Activated CD8-positive, alpha-beta memory T cell treated with anti-CD3 and anti-CD28 coated beads, Interleukin-2, amount 10 ng/mL, durations not matched to agents 7 days and 5 days (primary cell): ENCODE results near the gene PCED1B. TPM values are rescaled to one million over a fixed set of nuclear protein-coding genes. Genes with fewer than 3 reads are reported as not detected.

Source experiments
- ATAC-seq: fragments of 150-1000 bp; cut with Tn5 transposase; one replicate; pipeline ENCODE4 v1.10.0; 2021; ENCODE audit warnings: moderate library complexity
- CTCF ChIA-PET: fragments of 350-600 bp; sonication (Branson Sonifier 250); formaldehyde crosslinking; loops from one replicate; lab custom pipeline; 2021; ENCODE audit warnings: antibody characterized with exemption; lab: Charles Lee
- DNase-seq: peaks from one replicate; pipeline ENCODE4 v3.0.0-alpha.2; 2020
- H3K27ac Mint-ChIP-seq: one replicate; pipeline ENCODE4 v1.8.0; 2021; ENCODE audit warnings: mild to moderate bottlenecking, mixed read lengths
- H3K27me3 Mint-ChIP-seq: one replicate; pipeline ENCODE4 v1.8.0; 2021; ENCODE audit warnings: mixed read lengths
- H3K36me3 Mint-ChIP-seq: one replicate; pipeline ENCODE4 v1.8.0; 2021; ENCODE audit warnings: mild to moderate bottlenecking, mixed read lengths
- H3K4me1 Mint-ChIP-seq: one replicate; pipeline ENCODE4 v1.8.0; 2021; ENCODE audit warnings: mixed read lengths
- H3K4me3 Mint-ChIP-seq: one replicate; pipeline ENCODE4 v1.8.0; 2021; ENCODE audit warnings: mild to moderate bottlenecking, moderate library complexity, mixed read lengths
- H3K9me3 Mint-ChIP-seq: one replicate; pipeline ENCODE4 v1.8.0; 2022; ENCODE audit warnings: low read depth, mixed read lengths
- total RNA-seq, 2 experiments: library from RNA; stranded (reverse); gene quantifications; one replicate each; pipeline ENCODE4 v1.2.3, GENCODE V29; 2021

The PCED1B gene
- total RNA-seq, 2 experiments from 2014 or later, result 44.3 to 63.2 TPM

- Mint-ChIP-seq H3K27me3 (no peaks in the 10 kb centered on the region), H3K4me1 (peaks cover 33% of the 10 kb centered on the region), H3K36me3 (peaks cover 31% of the 10 kb centered on the region), H3K4me3 (no peak overlapping the region), H3K27ac (no peak overlapping the region), H3K9me3 (no peaks in the 10 kb centered on the region)
- DNase-seq, result no peak
- ATAC-seq, result no peak
- CTCF ChIA-PET, result interaction anchor here (0.7 to 1.2 kb wide), 5 partner anchors 9 to 208 kb away, joined by 3 to 6 read pairs (median 3); no protein-coding TSS in a partner anchor
These were observed 122.8 kb downstream of the PCED1B start for GRCh38 chr12:47202176-47202575.

DNA sequence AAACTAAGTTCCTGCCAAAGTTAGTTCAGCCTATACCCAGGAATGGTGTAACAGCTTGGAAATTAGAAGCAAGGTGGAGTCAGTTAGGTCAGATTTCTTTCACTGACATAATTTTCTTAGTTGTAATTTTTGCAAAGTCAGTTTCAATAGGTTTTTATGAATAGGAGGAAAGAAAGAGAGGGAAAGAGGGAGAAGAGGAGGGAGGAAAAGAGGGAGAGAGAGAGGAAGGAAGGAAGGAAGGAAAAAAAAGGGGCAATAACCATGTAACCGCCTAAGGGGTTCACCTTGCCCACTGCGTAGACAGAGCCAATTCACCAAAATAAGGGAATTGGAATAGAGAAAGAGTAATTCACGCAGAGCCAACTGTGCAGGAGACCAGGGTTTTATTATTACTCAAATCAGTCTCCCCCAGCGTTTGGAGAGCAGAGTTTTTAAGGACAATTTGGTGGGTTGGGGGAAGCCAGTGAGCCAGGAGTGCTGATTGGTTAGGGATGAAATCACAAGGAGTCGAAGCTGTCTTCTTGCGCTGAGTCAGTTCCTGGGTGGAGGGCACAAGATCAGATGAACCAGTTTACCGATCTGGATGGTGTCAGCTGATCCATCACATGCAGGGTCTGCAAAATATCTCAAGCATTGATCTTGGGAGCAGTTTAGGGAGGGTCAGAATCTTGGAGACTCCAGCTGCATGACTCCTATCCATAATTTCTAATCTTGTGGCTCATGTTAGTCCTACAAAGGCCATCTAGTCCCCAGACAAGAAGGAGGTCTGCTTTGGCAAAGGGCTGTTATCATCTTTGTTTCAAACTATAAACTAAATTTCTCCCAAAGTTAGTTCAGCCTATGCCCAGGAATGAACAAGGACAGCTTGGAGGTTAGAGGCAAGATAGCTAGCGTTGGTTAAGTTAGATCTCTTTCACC is 126.4 kb downstream of the PCED1B start:
- H3K9me3 Mint-ChIP-seq, result no peaks in the 10 kb centered on the region
- peak overlapping the region; percentile 64 for H3K4me3 Mint-ChIP-seq
- peaks cover 62% of the 10 kb centered on the region for H3K4me1 Mint-ChIP-seq
- CTCF ChIA-PET, result interaction anchor here (1.0 to 2.9 kb wide), 4 partner anchors 10 to 192 kb away, joined by 3 to 25 read pairs (median 7); no protein-coding TSS in a partner anchor
- peak overlapping the region; percentile 92 for H3K27ac Mint-ChIP-seq
- no peaks in the 10 kb centered on the region for H3K27me3 Mint-ChIP-seq
- DNase-seq, result no peak
- ATAC-seq, result no peak
- H3K36me3 Mint-ChIP-seq, result peaks cover 40% of the 10 kb centered on the region

GRCh38 chr12:47206450-47207339 is 127.3 kb downstream of the PCED1B start:
- H3K36me3 Mint-ChIP-seq, result peaks cover 43% of the 10 kb centered on the region
- no peak for ATAC-seq

DNA sequence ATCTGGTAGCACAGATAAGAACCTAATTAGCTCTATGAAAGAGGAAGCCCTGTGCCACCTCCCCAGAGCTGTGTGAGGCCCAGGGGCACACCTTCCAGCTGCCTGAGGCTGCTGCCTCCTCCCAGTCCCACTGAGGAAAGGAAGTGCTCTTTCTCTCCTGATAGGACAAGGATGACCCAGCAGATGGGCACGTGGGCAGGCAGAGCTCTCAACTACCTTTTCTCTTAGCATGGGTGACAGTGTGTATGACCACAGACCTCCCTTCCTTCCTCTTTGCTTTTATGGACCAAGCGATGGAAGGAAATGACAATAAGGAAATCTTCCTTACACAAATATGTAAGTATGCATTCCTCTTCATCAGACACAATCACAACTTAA is 127.9 kb downstream of the PCED1B start:
- Mint-ChIP-seq H3K36me3 (peaks cover 46% of the 10 kb centered on the region), H3K27me3 (no peaks in the 10 kb centered on the region), H3K4me1 (peaks cover 67% of the 10 kb centered on the region), H3K27ac (peak overlapping the region; percentile 92), H3K4me3 (peak overlapping the region; percentile 64), H3K9me3 (no peaks in the 10 kb centered on the region)
- CTCF ChIA-PET, result interaction anchor here (0.9 to 2.9 kb wide), 15 partner anchors 9 to 200 kb away, joined by 3 to 29 read pairs (median 4); partner anchors contain the start of genes AMIGO2 and PCED1B
- DNase-seq (peak; percentile 79), ATAC-seq (peak; percentile 66)

More at GRCh38 chr12:47206450-47207339, 127.3 kb downstream of the PCED1B start:
- no peak for DNase-seq
- peaks cover 66% of the 10 kb centered on the region for H3K4me1 Mint-ChIP-seq
- no peaks in the 10 kb centered on the region for H3K9me3 Mint-ChIP-seq
- H3K4me3 Mint-ChIP-seq, result peak overlapping the region; percentile 64
- CTCF ChIA-PET, result interaction anchor here (0.7 to 2.9 kb wide), 14 partner anchors 10 to 201 kb away, joined by 3 to 29 read pairs (median 5); partner anchors contain the start of genes AMIGO2 and PCED1B
- H3K27me3 Mint-ChIP-seq, result no peaks in the 10 kb centered on the region
- peak overlapping the region; percentile 92 for H3K27ac Mint-ChIP-seq

DNA sequence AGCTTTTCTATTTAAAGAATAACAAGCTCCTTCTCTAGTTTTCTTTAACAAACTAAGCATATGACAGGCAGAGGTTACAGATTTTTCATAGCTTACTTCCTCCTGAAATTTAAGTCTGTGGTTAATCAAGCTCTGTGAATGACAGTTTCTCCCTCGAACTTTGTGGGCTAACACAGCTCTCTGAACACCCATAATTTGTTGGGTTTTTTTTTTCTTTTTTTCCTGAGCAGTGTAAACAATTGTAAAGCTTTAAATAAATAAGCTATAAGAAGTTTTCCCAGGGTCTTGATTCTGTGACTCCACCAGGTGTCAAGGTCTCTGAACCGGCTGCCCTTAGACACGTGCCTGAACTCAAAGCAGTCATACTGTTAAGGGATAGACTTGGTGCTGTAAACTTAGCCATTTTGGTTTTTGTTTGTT is 128.4 kb downstream of the PCED1B start:
- Mint-ChIP-seq H3K4me3 (peak overlapping the region; percentile 64), H3K27me3 (no peaks in the 10 kb centered on the region), H3K4me1 (peaks cover 70% of the 10 kb centered on the region), H3K9me3 (no peaks in the 10 kb centered on the region), H3K27ac (peak overlapping the region; percentile 92), H3K36me3 (peaks cover 48% of the 10 kb centered on the region)
- peak; percentile 34 for ATAC-seq
- no peak for DNase-seq
- CTCF ChIA-PET, result interaction anchor here (0.9 to 2.9 kb wide), 15 partner anchors 8 to 200 kb away, joined by 3 to 29 read pairs (median 5); partner anchors contain the start of genes AMIGO2 and PCED1B

DNA sequence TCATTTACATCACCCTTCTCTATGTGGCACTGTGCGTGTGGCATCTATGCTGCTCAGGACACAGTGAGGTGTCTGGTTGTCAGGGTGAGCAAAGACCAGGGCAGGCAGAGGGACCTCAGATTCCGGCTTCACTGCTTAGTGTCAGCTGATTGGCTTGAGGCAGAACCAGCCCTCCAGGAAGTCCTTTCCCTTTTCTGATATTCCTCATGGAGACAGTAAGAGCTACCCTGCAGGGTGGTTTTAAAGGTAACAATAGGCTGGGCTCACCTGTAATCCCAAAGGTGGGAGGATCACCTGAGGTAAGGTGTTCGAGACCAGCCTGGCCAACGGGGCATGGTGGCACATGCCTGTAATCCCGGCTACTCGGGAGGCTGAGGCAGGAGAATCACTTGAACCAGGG is 129.6 kb downstream of the PCED1B start:
- H3K27me3 Mint-ChIP-seq, result no peaks in the 10 kb centered on the region
- H3K4me3 Mint-ChIP-seq, result peak overlapping the region; percentile 64
- peak overlapping the region; percentile 92 for H3K27ac Mint-ChIP-seq
- peaks cover 50% of the 10 kb centered on the region for H3K36me3 Mint-ChIP-seq
- H3K9me3 Mint-ChIP-seq, result no peaks in the 10 kb centered on the region
- CTCF ChIA-PET, result interaction anchor here (2.8 to 2.9 kb wide), 2 partner anchors 15 to 188 kb away, joined by 12 to 25 read pairs; no protein-coding TSS in a partner anchor
- ATAC-seq (no peak), DNase-seq (no peak)
- peaks cover 79% of the 10 kb centered on the region for H3K4me1 Mint-ChIP-seq

DNA sequence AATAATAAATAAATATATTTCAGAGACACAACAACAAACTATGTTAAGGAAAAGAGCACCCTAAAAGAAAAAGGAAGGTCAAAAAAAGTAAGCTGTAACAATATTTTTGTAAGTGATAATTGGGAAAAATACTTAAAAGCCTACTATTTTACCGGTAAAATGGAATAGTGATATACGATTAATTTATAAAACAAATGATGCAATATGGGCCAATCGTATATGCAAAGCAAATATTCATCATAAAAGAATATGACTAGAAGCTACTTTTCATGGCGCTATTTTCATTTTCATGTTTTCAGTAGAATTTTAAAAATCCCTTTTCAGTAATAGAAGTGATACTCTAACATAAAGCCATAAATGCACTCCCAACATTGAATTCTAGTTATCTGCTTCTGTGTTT is 131.4 kb downstream of the PCED1B start:
- ATAC-seq (no peak), DNase-seq (no peak)
- CTCF ChIA-PET, result interaction anchor here (0.7 to 5.9 kb wide), 6 partner anchors 17 to 1066 kb away, joined by 3 to 32 read pairs (median 5); partner anchors contain the start of genes AMIGO2 and PCED1B
- Mint-ChIP-seq H3K27me3 (no peaks in the 10 kb centered on the region), H3K9me3 (no peaks in the 10 kb centered on the region), H3K4me3 (peak overlapping the region; percentile 87), H3K27ac (peak overlapping the region; percentile 97), H3K36me3 (peaks cover 39% of the 10 kb centered on the region), H3K4me1 (peaks cover 78% of the 10 kb centered on the region)

DNA sequence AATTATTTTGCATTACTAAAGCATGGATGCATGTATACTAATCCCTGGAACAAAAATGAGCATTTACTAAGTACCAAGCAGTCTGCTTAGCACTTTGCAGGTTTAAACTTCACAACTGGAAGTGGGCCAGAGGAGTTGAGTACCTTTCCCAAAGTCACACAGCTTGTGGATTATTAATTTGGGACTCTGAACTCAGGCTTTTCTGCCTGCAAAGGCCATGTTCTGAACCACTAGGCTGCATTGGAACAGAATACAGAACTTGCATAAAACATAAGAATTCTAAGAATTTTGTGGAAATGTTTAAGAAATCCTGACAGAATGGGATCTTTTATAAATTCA is 133.2 kb downstream of the PCED1B start:
- Mint-ChIP-seq H3K4me1 (peaks cover 63% of the 10 kb centered on the region), H3K27me3 (no peaks in the 10 kb centered on the region), H3K27ac (peak overlapping the region; percentile 97), H3K4me3 (peak overlapping the region; percentile 87), H3K9me3 (no peaks in the 10 kb centered on the region), H3K36me3 (peaks cover 37% of the 10 kb centered on the region)
- ATAC-seq, result no peak
- DNase-seq, result no peak
- CTCF ChIA-PET, result interaction anchor here (0.9 to 5.9 kb wide), 5 partner anchors 95 to 184 kb away, joined by 3 to 32 read pairs (median 3); partner anchors contain the start of genes AMIGO2 and PCED1B

- ATAC-seq (no peak), DNase-seq (no peak)
- H3K27me3 Mint-ChIP-seq, result no peaks in the 10 kb centered on the region
- peak overlapping the region; percentile 97 for H3K27ac Mint-ChIP-seq
- H3K36me3 Mint-ChIP-seq, result peaks cover 44% of the 10 kb centered on the region
- CTCF ChIA-PET, result interaction anchor here (1.0 to 5.9 kb wide), 3 partner anchors 64 to 183 kb away, joined by 3 to 32 read pairs (median 8); partner anchors contain the start of genes AMIGO2 and PCED1B
- no peaks in the 10 kb centered on the region for H3K9me3 Mint-ChIP-seq
- peak overlapping the region; percentile 87 for H3K4me3 Mint-ChIP-seq
- peaks cover 61% of the 10 kb centered on the region for H3K4me1 Mint-ChIP-seq
These were observed 134.0 kb downstream of the PCED1B start for GRCh38 chr12:47213396-47213795.

- peak overlapping the region; percentile 87 for H3K4me3 Mint-ChIP-seq
- H3K9me3 Mint-ChIP-seq, result no peaks in the 10 kb centered on the region
- ATAC-seq (no peak), DNase-seq (no peak)
- H3K27me3 Mint-ChIP-seq, result no peaks in the 10 kb centered on the region
- peaks cover 58% of the 10 kb centered on the region for H3K4me1 Mint-ChIP-seq
- CTCF ChIA-PET, result interaction anchor here (1.0 to 5.9 kb wide), 3 partner anchors 63 to 183 kb away, joined by 3 to 32 read pairs (median 8); partner anchors contain the start of genes AMIGO2 and PCED1B
- H3K36me3 Mint-ChIP-seq, result peaks cover 40% of the 10 kb centered on the region
- H3K27ac Mint-ChIP-seq, result peak overlapping the region; percentile 97
These were observed 134.7 kb downstream of the PCED1B start for GRCh38 chr12:47214001-47214619.

DNA sequence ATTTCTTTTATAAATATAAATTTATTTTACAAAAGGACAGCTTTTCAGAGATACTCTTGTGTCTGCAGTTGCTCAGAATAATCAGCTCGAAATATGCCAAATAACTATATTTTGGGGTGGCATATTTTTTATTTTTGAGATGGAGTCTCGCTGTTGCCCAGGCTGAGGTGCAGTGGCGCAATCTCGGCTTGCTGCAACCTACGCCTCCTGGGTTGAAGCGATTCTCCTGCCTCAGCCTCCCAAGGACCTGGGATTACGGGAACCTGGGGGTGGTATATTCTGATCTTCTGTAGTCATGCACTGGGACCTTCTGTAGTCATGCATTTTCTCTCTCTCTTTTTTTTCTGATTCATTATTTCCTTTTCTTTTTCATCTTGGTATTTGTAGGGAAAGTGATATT is 135.3 kb downstream of the PCED1B start:
- CTCF ChIA-PET, result interaction anchor here (1.0 to 5.9 kb wide), 4 partner anchors 21 to 182 kb away, joined by 3 to 32 read pairs (median 6); partner anchors contain the start of genes AMIGO2 and PCED1B
- ATAC-seq, result no peak
- Mint-ChIP-seq H3K9me3 (no peaks in the 10 kb centered on the region), H3K27me3 (no peaks in the 10 kb centered on the region), H3K27ac (peak overlapping the region; percentile 97), H3K4me1 (peaks cover 57% of the 10 kb centered on the region), H3K36me3 (peaks cover 39% of the 10 kb centered on the region), H3K4me3 (peak overlapping the region; percentile 87)
- no peak for DNase-seq

DNA sequence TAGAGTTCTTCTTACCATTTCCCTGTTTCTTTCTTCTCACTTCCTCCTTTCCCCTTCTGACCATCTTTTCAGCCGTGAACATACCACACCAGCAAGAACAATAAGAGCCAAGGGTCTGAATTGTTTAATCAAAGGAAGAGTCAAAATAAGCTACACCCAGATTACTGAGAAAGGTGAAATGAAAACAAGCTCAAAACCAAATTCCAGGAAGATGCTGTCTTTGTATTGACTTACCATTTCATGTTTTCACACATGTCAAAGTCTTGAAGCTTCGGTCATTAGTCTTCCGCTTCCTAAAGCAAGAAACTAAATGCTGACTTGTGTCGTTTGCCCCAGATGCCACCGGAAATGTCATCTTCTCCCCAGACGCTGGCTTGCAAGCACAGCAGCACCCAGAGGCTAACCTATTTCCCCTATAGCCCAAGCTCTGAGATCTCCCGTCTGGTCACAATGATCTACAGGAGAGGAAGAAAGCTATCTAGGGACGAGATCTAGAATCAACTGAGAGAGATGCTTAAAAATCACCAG is 136.8 kb downstream of the PCED1B start:
- peak; percentile 92 for DNase-seq
- ATAC-seq, result peak; percentile 60
- H3K4me3 Mint-ChIP-seq, result peak overlapping the region; percentile 87
- H3K27ac Mint-ChIP-seq, result peak overlapping the region; percentile 97
- CTCF ChIA-PET, result interaction anchor here (0.7 to 1.8 kb wide), 12 partner anchors 9 to 192 kb away, joined by 3 to 18 read pairs (median 4); partner anchors contain the start of genes AMIGO2 and PCED1B
- peaks cover 52% of the 10 kb centered on the region for H3K4me1 Mint-ChIP-seq
- H3K27me3 Mint-ChIP-seq, result no peaks in the 10 kb centered on the region
- peaks cover 41% of the 10 kb centered on the region for H3K36me3 Mint-ChIP-seq
- no peaks in the 10 kb centered on the region for H3K9me3 Mint-ChIP-seq
